Measurements from ENCODE around the gene MYCBP.

GRCh38 chr1:38846210-38846609 is 26.9 kb downstream of the MYCBP start:
- no peak for TF ChIP-seq ZBTB33 (IDR thresholded peaks at IDR 0.05)
- no peak for TF ChIP-seq CTCF (IDR thresholded peaks at IDR 0.05; ENCODE audit: low read depth, low read length, missing input control)
- no peak for TF ChIP-seq YY1 (IDR thresholded peaks at IDR 0.05)
- TF ChIP-seq TAF1 (conservative IDR thresholded peaks at IDR 0.05), result no peak
- TF ChIP-seq REST (IDR thresholded peaks at IDR 0.05), result no peak
- TF ChIP-seq, protein P1, sequence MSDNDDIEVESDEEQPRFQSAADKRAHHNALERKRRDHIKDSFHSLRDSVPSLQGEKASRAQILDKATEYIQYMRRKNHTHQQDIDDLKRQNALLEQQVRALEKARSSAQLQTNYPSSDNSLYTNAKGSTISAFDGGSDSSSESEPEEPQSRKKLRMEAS (IDR thresholded peaks at IDR 0.05), result no peak
- TF ChIP-seq SP1 (IDR thresholded peaks at IDR 0.05), result no peak
- no peak for TF ChIP-seq RAD21 (IDR thresholded peaks at IDR 0.05)

Data from liver (tissue), 3 donors.